Neural progenitor cell (in vitro differentiated cells): Measurements from ENCODE around the gene MVB12B.

Experiments used
- CTCF ChIP-seq: fragments of 200-600 bp; sonication (generic); IDR thresholded peaks from 2 replicates; pipeline ENCODE4 v1.5.1; 2017; ENCODE audit warnings: antibody characterized with exemption, mild to moderate bottlenecking
- EZH2 ChIP-seq: fragments of 200-600 bp; sonication (generic); IDR thresholded peaks from 2 replicates; pipeline ENCODE4 v1.6.1; 2017; ENCODE audit warnings: antibody characterized with exemption, mild to moderate bottlenecking, moderate library complexity
- EZH2phosphoT487 ChIP-seq: fragments of 200-600 bp; sonication (generic); IDR thresholded peaks from 2 replicates; pipeline ENCODE4 v1.6.1; 2017; ENCODE audit warnings: antibody characterized with exemption

GRCh38 chr9:126400571-126400970 lies 73.9 kb downstream of the MVB12B start:
- TF ChIP-seq CTCF (no peak), EZH2 (no peak), EZH2phosphoT487 (no peak)
